Measurements from ENCODE around the gene SHROOM2. TPM values are rescaled to one million over a fixed set of nuclear protein-coding genes. Genes with fewer than 3 reads are reported as not detected.

Gene SHROOM2
- total RNA-seq, 5 donors from 2014 or later (not counting 1 experiment from before 2014, with no cell fraction given): 0.03 to 0.06 TPM; not detected in 3

DNA sequence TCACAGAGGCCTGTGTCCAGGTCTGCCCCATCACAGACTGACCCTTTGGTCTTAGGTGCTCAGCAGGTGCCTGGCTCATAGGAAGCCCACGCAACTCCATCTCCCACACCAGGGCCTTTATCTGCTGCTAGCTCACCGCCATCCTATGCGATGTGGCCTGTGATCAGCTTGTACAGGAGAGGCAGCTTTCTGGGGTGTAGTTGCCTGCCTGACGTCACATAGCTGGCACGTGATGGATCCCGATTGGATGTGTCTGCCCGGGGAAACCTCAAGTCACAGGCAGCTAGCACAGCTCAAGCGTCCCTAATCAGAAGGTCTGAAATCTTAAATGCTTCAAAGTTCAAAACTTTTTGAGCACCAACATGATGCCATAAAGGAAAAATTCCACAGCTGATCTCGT lies 139.8 kb downstream of the SHROOM2 start:
- Histone ChIP-seq H3K4me1 (ENCODE audit: control insufficient read depth in 1 of 2, extremely low read depth in 1 of 2, insufficient read depth in 2 of 2, low read length in 2 of 2) (no peaks in the 10 kb centered on the region), H3K36me3 (ENCODE audit: control insufficient read depth in 2 of 2, extremely low read depth in 1 of 2, insufficient read depth in 1 of 2, low read length in 1 of 2) (no peaks in the 10 kb centered on the region), H3K9me3 (no peaks in the 10 kb centered on the region), H3K27ac (ENCODE audit: low read length) (no peak overlapping the region), H3K27me3 (replicated peaks in 1 of 2; ENCODE audit: control insufficient read depth in 2 of 2, extremely low read depth in 1 of 2, insufficient read depth in 2 of 2, low read length in 1 of 2) (no peaks in the 10 kb centered on the region), H3K4me3 (ENCODE audit: control insufficient read depth in 1 of 2, extremely low read depth in 1 of 2, low read length in 1 of 2) (no peak overlapping the region)
- Mint-ChIP-seq H3K4me3 (no peak overlapping the region), H3K9me3 (no peaks in the 10 kb centered on the region), H3K4me1 (no peaks in the 10 kb centered on the region), H3K27me3 (peaks cover 0 to 13% of the 10 kb centered on the region in 2 donors), H3K27ac (no peak overlapping the region), H3K36me3 (no peaks in the 10 kb centered on the region)
- 50% methylated on average over 1 of the region's 9 CpGs for WGBS (ENCODE audit: insufficient coverage)
- DNase-seq: no peak
- CTCF ChIA-PET: no interaction called here
- POLR2A ChIA-PET: no interaction called here
- no peak for ATAC-seq (replicated peaks in 1 of 4)

- DNase-seq (no peak), ATAC-seq (replicated peaks in 1 of 4) (no peak)
- Mint-ChIP-seq H3K9me3 (no peaks in the 10 kb centered on the region), H3K27me3 (peaks cover 0 to 7% of the 10 kb centered on the region in 2 donors), H3K27ac (no peak overlapping the region), H3K4me3 (no peak overlapping the region), H3K36me3 (no peaks in the 10 kb centered on the region), H3K4me1 (no peaks in the 10 kb centered on the region)
- CTCF ChIA-PET: no interaction called here
- POLR2A ChIA-PET: no interaction called here
- no peaks in the 10 kb centered on the region for H3K27me3 ChIP-seq (replicated peaks in 1 of 2; ENCODE audit: control insufficient read depth in 2 of 2, extremely low read depth in 1 of 2, insufficient read depth in 2 of 2, low read length in 1 of 2)
- H3K27ac ChIP-seq (ENCODE audit: low read length): no peak overlapping the region
- H3K4me1 ChIP-seq (ENCODE audit: control insufficient read depth in 1 of 2, extremely low read depth in 1 of 2, insufficient read depth in 2 of 2, low read length in 2 of 2): no peaks in the 10 kb centered on the region
- no peak overlapping the region for H3K4me3 ChIP-seq (ENCODE audit: control insufficient read depth in 1 of 2, extremely low read depth in 1 of 2, low read length in 1 of 2)
- no peaks in the 10 kb centered on the region for H3K9me3 ChIP-seq
- 100% methylated on average over 3 of the region's 11 CpGs for WGBS (ENCODE audit: insufficient coverage)
- no peaks in the 10 kb centered on the region for H3K36me3 ChIP-seq (ENCODE audit: control insufficient read depth in 2 of 2, extremely low read depth in 1 of 2, insufficient read depth in 1 of 2, low read length in 1 of 2)
These were observed 141.7 kb downstream of the SHROOM2 start for GRCh38 chrX:9927698-9928482.

GRCh38 chrX:9935436-9935835 lies 149.2 kb downstream of the SHROOM2 start:
- ChIA-PET CTCF (no interaction called here), POLR2A (no interaction called here)
- no peaks in the 10 kb centered on the region for H3K9me3 Mint-ChIP-seq
- no peaks in the 10 kb centered on the region for H3K36me3 Mint-ChIP-seq
- H3K4me3 Mint-ChIP-seq: no peak overlapping the region
- no peak for ATAC-seq (replicated peaks in 1 of 4)
- DNase-seq: no peak
- no peaks in the 10 kb centered on the region for H3K4me1 Mint-ChIP-seq
- no peak overlapping the region for H3K27ac Mint-ChIP-seq
- peaks cover 6 to 14% of the 10 kb centered on the region in 2 donors for H3K27me3 Mint-ChIP-seq
- Histone ChIP-seq H3K4me3 (ENCODE audit: control insufficient read depth in 1 of 2, extremely low read depth in 1 of 2, low read length in 1 of 2) (no peak overlapping the region), H3K27me3 (replicated peaks in 1 of 2; ENCODE audit: control insufficient read depth in 2 of 2, extremely low read depth in 1 of 2, insufficient read depth in 2 of 2, low read length in 1 of 2) (peaks cover 0 to 24% of the 10 kb centered on the region in 2 experiments), H3K4me1 (ENCODE audit: control insufficient read depth in 1 of 2, extremely low read depth in 1 of 2, insufficient read depth in 2 of 2, low read length in 2 of 2) (peaks cover 0 to 3% of the 10 kb centered on the region in 2 experiments), H3K9me3 (no peaks in the 10 kb centered on the region), H3K36me3 (ENCODE audit: control insufficient read depth in 2 of 2, extremely low read depth in 1 of 2, insufficient read depth in 1 of 2, low read length in 1 of 2) (no peaks in the 10 kb centered on the region), H3K27ac (ENCODE audit: low read length) (no peak overlapping the region)
- WGBS (ENCODE audit: insufficient coverage): 100% methylated on average over 1 of the region's 3 CpGs

GRCh38 chrX:9937761-9938160 lies 151.5 kb downstream of the SHROOM2 start:
- H3K27ac ChIP-seq (ENCODE audit: low read length): no peak overlapping the region
- peaks cover 0 to 18% of the 10 kb centered on the region in 2 experiments for H3K4me1 ChIP-seq (ENCODE audit: control insufficient read depth in 1 of 2, extremely low read depth in 1 of 2, insufficient read depth in 2 of 2, low read length in 2 of 2)
- H3K27ac Mint-ChIP-seq: no peak overlapping the region
- no peaks in the 10 kb centered on the region for H3K36me3 ChIP-seq (ENCODE audit: control insufficient read depth in 2 of 2, extremely low read depth in 1 of 2, insufficient read depth in 1 of 2, low read length in 1 of 2)
- H3K36me3 Mint-ChIP-seq: no peaks in the 10 kb centered on the region
- H3K27me3 Mint-ChIP-seq: peaks cover 9 to 19% of the 10 kb centered on the region in 2 donors
- ChIA-PET POLR2A (no interaction called here), CTCF (no interaction called here)
- WGBS (ENCODE audit: insufficient coverage): 92% methylated on average over 5 of the region's 8 CpGs
- peaks cover 0 to 31% of the 10 kb centered on the region in 2 experiments for H3K27me3 ChIP-seq (replicated peaks in 1 of 2; ENCODE audit: control insufficient read depth in 2 of 2, extremely low read depth in 1 of 2, insufficient read depth in 2 of 2, low read length in 1 of 2)
- no peak overlapping the region for H3K4me3 ChIP-seq (ENCODE audit: control insufficient read depth in 1 of 2, extremely low read depth in 1 of 2, low read length in 1 of 2)
- ATAC-seq (replicated peaks in 1 of 4): no peak
- peaks cover 6 to 12% (median 9%) of the 10 kb centered on the region in 3 donors for H3K4me1 Mint-ChIP-seq
- DNase-seq: no peak
- H3K9me3 Mint-ChIP-seq: no peaks in the 10 kb centered on the region
- no peak overlapping the region for H3K4me3 Mint-ChIP-seq
- no peaks in the 10 kb centered on the region for H3K9me3 ChIP-seq

DNA sequence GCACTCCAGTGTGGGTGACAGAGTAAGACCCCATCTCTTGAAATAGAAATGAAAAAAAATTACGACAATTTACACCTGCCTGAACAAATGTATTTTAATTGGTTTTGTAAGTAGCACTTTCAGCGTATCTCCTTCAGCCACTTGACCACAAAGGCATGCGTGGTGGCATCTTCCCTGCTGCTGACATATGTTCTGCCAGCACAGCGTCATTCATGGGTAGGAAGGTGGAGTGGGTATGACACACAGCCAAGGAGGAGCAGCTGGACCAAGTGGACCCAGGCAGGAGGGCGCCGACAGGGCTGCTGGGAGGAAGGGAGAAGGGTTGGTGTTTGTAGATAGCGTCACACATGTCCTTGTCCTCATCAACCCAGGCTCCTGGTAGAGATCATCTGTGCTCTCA lies 152.3 kb downstream of the SHROOM2 start:
- no peak for DNase-seq
- H3K27me3 Mint-ChIP-seq: peaks cover 9 to 19% of the 10 kb centered on the region in 2 donors
- H3K4me3 Mint-ChIP-seq: no peak overlapping the region
- no peaks in the 10 kb centered on the region for H3K9me3 Mint-ChIP-seq
- no peak overlapping the region for H3K4me3 ChIP-seq (ENCODE audit: control insufficient read depth in 1 of 2, extremely low read depth in 1 of 2, low read length in 1 of 2)
- peaks cover 6 to 15% (median 10%) of the 10 kb centered on the region in 3 donors for H3K4me1 Mint-ChIP-seq
- H3K36me3 Mint-ChIP-seq: no peaks in the 10 kb centered on the region
- H3K27ac ChIP-seq (ENCODE audit: low read length): no peak overlapping the region
- ChIA-PET POLR2A (no interaction called here), CTCF (no interaction called here)
- no peaks in the 10 kb centered on the region for H3K9me3 ChIP-seq
- ATAC-seq (replicated peaks in 1 of 4): no peak
- no peak overlapping the region for H3K27ac Mint-ChIP-seq
- H3K36me3 ChIP-seq (ENCODE audit: control insufficient read depth in 2 of 2, extremely low read depth in 1 of 2, insufficient read depth in 1 of 2, low read length in 1 of 2): no peaks in the 10 kb centered on the region
- peaks cover 0 to 31% of the 10 kb centered on the region in 2 experiments for H3K27me3 ChIP-seq (replicated peaks in 1 of 2; ENCODE audit: control insufficient read depth in 2 of 2, extremely low read depth in 1 of 2, insufficient read depth in 2 of 2, low read length in 1 of 2)
- 20% methylated on average over 2 of the region's 7 CpGs for WGBS (ENCODE audit: insufficient coverage)
- H3K4me1 ChIP-seq (ENCODE audit: control insufficient read depth in 1 of 2, extremely low read depth in 1 of 2, insufficient read depth in 2 of 2, low read length in 2 of 2): peaks cover 0 to 18% of the 10 kb centered on the region in 2 experiments

DNA sequence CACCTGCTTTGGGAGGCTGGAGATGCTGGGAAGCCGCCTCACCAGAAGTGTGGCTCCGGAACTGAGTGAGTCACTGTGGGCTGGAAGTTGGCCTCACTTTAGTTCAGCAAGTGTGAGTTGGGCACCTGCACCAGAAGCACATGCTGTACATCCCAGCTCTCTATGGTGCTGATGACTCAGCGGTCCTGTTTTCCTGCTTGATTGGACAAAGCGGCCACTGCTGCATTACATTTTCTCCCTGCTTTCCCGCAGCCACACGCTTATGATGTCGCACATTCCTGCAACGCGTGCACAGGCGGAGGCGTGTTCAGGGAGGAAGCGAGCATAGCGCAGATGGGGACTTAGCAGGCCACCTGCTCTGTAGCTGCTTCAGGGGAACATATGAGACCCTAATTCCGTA lies 154.2 kb downstream of the SHROOM2 start:
- WGBS (ENCODE audit: insufficient coverage): 38% methylated on average over 3 of the region's 14 CpGs
- Histone ChIP-seq H3K4me1 (ENCODE audit: control insufficient read depth in 1 of 2, extremely low read depth in 1 of 2, insufficient read depth in 2 of 2, low read length in 2 of 2) (peaks cover 0 to 18% of the 10 kb centered on the region in 2 experiments), H3K27me3 (replicated peaks in 1 of 2; ENCODE audit: control insufficient read depth in 2 of 2, extremely low read depth in 1 of 2, insufficient read depth in 2 of 2, low read length in 1 of 2) (peaks cover 0 to 33% of the 10 kb centered on the region in 2 experiments), H3K9me3 (no peaks in the 10 kb centered on the region), H3K27ac (ENCODE audit: low read length) (no peak overlapping the region), H3K36me3 (ENCODE audit: control insufficient read depth in 2 of 2, extremely low read depth in 1 of 2, insufficient read depth in 1 of 2, low read length in 1 of 2) (no peaks in the 10 kb centered on the region), H3K4me3 (ENCODE audit: control insufficient read depth in 1 of 2, extremely low read depth in 1 of 2, low read length in 1 of 2) (no peak overlapping the region)
- DNase-seq (peak in 1 of 35 experiments; percentile 1), ATAC-seq (replicated peaks in 1 of 4) (no peak)
- Mint-ChIP-seq H3K36me3 (no peaks in the 10 kb centered on the region), H3K4me3 (no peak overlapping the region), H3K27ac (no peak overlapping the region), H3K9me3 (no peaks in the 10 kb centered on the region), H3K4me1 (peaks cover 6 to 15% (median 10%) of the 10 kb centered on the region in 3 donors), H3K27me3 (peaks cover 9 to 16% of the 10 kb centered on the region in 2 donors)
- POLR2A ChIA-PET: no interaction called here
- CTCF ChIA-PET: no interaction called here
